NCI-H748 (cell line): ENCODE measurements around the gene PCDHGB3.
"Not testable (repeated sequence)": the region's sequence is repeated elsewhere in the genome, so short reads cannot be mapped to it uniquely, and the experiment has no call there.

Source experiments
- DNase-seq: peaks from one replicate; lab custom pipeline; 2025; ENCODE audit not compliant: unreplicated experiment; lab: John Stamatoyannopoulos, UW

PCDHGB3 gene

GRCh38 chr5:141356950-141357349 lies 13.1 kb upstream of the PCDHGB3 start:
- DNase-seq = no peak

- no peak for DNase-seq
Measured at GRCh38 chr5:141359790-141360426, 10.1 kb upstream of the PCDHGB3 start, which contains the start of gene PCDHGB2. Gene PCDHGB2, plus strand, starts transcription at chr5:141359994. Its CDS starts 142 bp downstream, at chr5:141360136.

GRCh38 chr5:141360685-141361084 lies 9.4 kb upstream of the PCDHGB3 start:
- DNase-seq = no peak

GRCh38 chr5:141362719-141363118 lies 7.3 kb upstream of the PCDHGB3 start:
- no peak for DNase-seq

- DNase-seq = no peak
Measured at GRCh38 chr5:141363952-141364660, 5.9 kb upstream of the PCDHGB3 start, which contains the start of gene PCDHGA5. Gene PCDHGA5, plus strand, starts transcription at chr5:141364162. Its CDS starts 169 bp downstream, at chr5:141364331.

- DNase-seq = no peak
Measured at GRCh38 chr5:141366016-141366896, 3.8 kb upstream of the PCDHGB3 start.

- no peak for DNase-seq
Measured at GRCh38 chr5:141371572-141372475, 1.8 kb downstream of the PCDHGB3 start.

GRCh38 chr5:141373673-141374317 lies 3.8 kb downstream of the PCDHGB3 start, which contains the start of gene PCDHGA6:
Gene PCDHGA6, plus strand, starts transcription at chr5:141373891. Its CDS starts 193 bp downstream, at chr5:141374084.
- no peak for DNase-seq

- DNase-seq = no peak
Measured at GRCh38 chr5:141374627-141375026, 4.6 kb downstream of the PCDHGB3 start.

- DNase-seq = not testable (repeated sequence)
Measured at GRCh38 chr5:141375444-141376155, 5.6 kb downstream of the PCDHGB3 start.

GRCh38 chr5:141382469-141383294 lies 12.6 kb downstream of the PCDHGB3 start, which contains the start of gene PCDHGA7:
Gene PCDHGA7, plus strand, starts transcription at chr5:141382742. Its CDS starts 158 bp downstream, at chr5:141382900.
- DNase-seq = no peak

GRCh38 chr5:141383345-141383744 lies 13.3 kb downstream of the PCDHGB3 start:
- DNase-seq = no peak

GRCh38 chr5:141384471-141385267 lies 14.6 kb downstream of the PCDHGB3 start:
- DNase-seq = no peak

- DNase-seq = not testable (repeated sequence)
Measured at GRCh38 chr5:141387557-141388311, 17.7 kb downstream of the PCDHGB3 start, which contains the start of gene PCDHGB4. Gene PCDHGB4, plus strand, starts transcription at chr5:141387698. Its CDS starts 187 bp downstream, at chr5:141387885.

GRCh38 chr5:141388661-141389060 lies 18.6 kb downstream of the PCDHGB3 start:
- no peak for DNase-seq
